WTC11 (cell line): ENCODE results near the gene NANOS1. TPM values are rescaled to one million over a fixed set of nuclear protein-coding genes. Genes with fewer than 3 reads are reported as not detected.
A peak's percentile ranks its signal among the peaks of the same experiment; 100 is the strongest.
"Not testable (repeated sequence)": the region's sequence is repeated elsewhere in the genome, so short reads cannot be mapped to it uniquely, and the experiment has no call there.

Source experiments
- ATAC-seq: fragments of 200-7000 bp; cut with Tn5 transposase; 2 replicates; pipeline ENCODE4 v1.10.0; 2021; ENCODE audit warnings: mild to moderate bottlenecking, moderate library complexity
- CTCF ChIA-PET: fragments of 300-600 bp; sonication (Branson Sonifier 250); formaldehyde crosslinking; loops from one replicate; lab custom pipeline; 2021; ENCODE audit warnings: antibody characterized with exemption; lab: Charles Lee
- POLR2A ChIA-PET: fragments of 350-600 bp; sonication (Branson Sonifier 250); formaldehyde crosslinking; loops from one replicate; lab custom pipeline; 2021; ENCODE audit warnings: antibody characterized with exemption; lab: Charles Lee
- DNase-seq: peaks from one replicate; pipeline ENCODE4 v3.0.0; 2021; ENCODE audit warnings: low spot score
- H3K27ac Mint-ChIP-seq: 2 replicates; pipeline ENCODE4 v1.8.0; 2021; ENCODE audit warnings: mixed read lengths
- H3K27me3 Mint-ChIP-seq: 2 replicates; pipeline ENCODE4 v1.8.0; 2021; ENCODE audit warnings: low read depth, mild to moderate bottlenecking, moderate library complexity, mixed read lengths
- H3K36me3 Mint-ChIP-seq: 2 replicates; pipeline ENCODE4 v1.8.0; 2021; ENCODE audit warnings: mixed read lengths
- H3K4me1 Mint-ChIP-seq: 2 replicates; pipeline ENCODE4 v1.8.0; 2022; ENCODE audit warnings: mixed read lengths
- H3K4me3 Mint-ChIP-seq: 2 replicates; pipeline ENCODE4 v1.8.0; 2021; ENCODE audit warnings: mild to moderate bottlenecking, moderate library complexity, mixed read lengths
- H3K9me3 Mint-ChIP-seq: 2 replicates; pipeline ENCODE4 v1.8.0; 2021; ENCODE audit warnings: mixed read lengths
- EMX1 ChIP-seq: fragments of 250-450 bp; sonication (Bioruptor Pico); IDR thresholded peaks from 2 replicates; pipeline ENCODE4 v1.8.0; 2021; ENCODE audit warnings: mild to moderate bottlenecking
- GABPB1 ChIP-seq: sonication (generic); formaldehyde crosslinking; IDR thresholded peaks from 2 replicates; pipeline ENCODE4 v1.8.1; 2023; ENCODE audit warnings: mild to moderate bottlenecking, missing genetic modification reagents
- NFYB ChIP-seq: sonication (generic); formaldehyde crosslinking; conservative IDR thresholded peaks from 2 replicates; pipeline ENCODE4 v1.8.0; 2022; ENCODE audit warnings: low read depth, missing genetic modification reagents
- TEAD4 ChIP-seq: sonication (generic); formaldehyde crosslinking; IDR thresholded peaks from 2 replicates; pipeline ENCODE4 v1.8.0; 2022; ENCODE audit warnings: mild to moderate bottlenecking, missing genetic modification reagents
- ZNF138 ChIP-seq: sonication (generic); formaldehyde crosslinking; conservative IDR thresholded peaks from 2 replicates; pipeline ENCODE4 v1.8.1; 2022; ENCODE audit warnings: mild to moderate bottlenecking, moderate library complexity, missing genetic modification reagents
- ZNF263 ChIP-seq: sonication (generic); formaldehyde crosslinking; IDR thresholded peaks from 2 replicates; pipeline ENCODE4 v1.8.1; 2022; ENCODE audit warnings: low read depth, mild to moderate bottlenecking, moderate library complexity, missing genetic modification reagents
- ZNF317 ChIP-seq: sonication (generic); formaldehyde crosslinking; IDR thresholded peaks from 2 replicates; pipeline ENCODE4 v1.8.1; 2023; ENCODE audit warnings: low read depth, mild to moderate bottlenecking, moderate library complexity, missing genetic modification reagents, borderline replicate concordance
- total RNA-seq: library from RNA; stranded (reverse); gene quantifications from 3 replicates; pipeline ENCODE4 v1.2.3, GENCODE V29; 2021
- TF ChIP-seq, protein P1 (sequence below): sonication (generic); formaldehyde crosslinking; IDR thresholded peaks from 2 replicates; pipeline ENCODE4 v1.8.1; 2022; ENCODE audit warnings: mild to moderate bottlenecking, missing genetic modification reagents, moderate library complexity, borderline replicate concordance
- TF ChIP-seq, protein P2 (sequence below): fragments of 200-600 bp; IDR thresholded peaks from 2 replicates; pipeline ENCODE4 v1.8.0; 2022; ENCODE audit warnings: antibody characterized with exemption
- TF ChIP-seq, protein P3 (sequence below): fragments of 250-450 bp; sonication (Bioruptor Pico); conservative IDR thresholded peaks from 2 replicates; pipeline ENCODE4 v1.9.0; 2021; ENCODE audit warnings: mild to moderate bottlenecking
- TF ChIP-seq, protein P4 (sequence below): sonication (generic); formaldehyde crosslinking; IDR thresholded peaks from 2 replicates; pipeline ENCODE4 v1.8.1; 2022; ENCODE audit warnings: missing genetic modification reagents, borderline replicate concordance
- TF ChIP-seq, protein P5 (sequence below): sonication (generic); formaldehyde crosslinking; IDR thresholded peaks from 2 replicates; pipeline ENCODE4 v1.8.0; 2022; ENCODE audit warnings: mild to moderate bottlenecking, missing genetic modification reagents
- TF ChIP-seq, protein P6 (sequence below): sonication (generic); formaldehyde crosslinking; IDR thresholded peaks from 2 replicates; pipeline ENCODE4 v1.8.1; 2023; ENCODE audit warnings: mild to moderate bottlenecking, missing genetic modification reagents
- TF ChIP-seq, protein P7 (sequence below): sonication (generic); formaldehyde crosslinking; IDR thresholded peaks from 2 replicates; pipeline ENCODE4 v1.8.1; 2022; ENCODE audit warnings: mild to moderate bottlenecking, moderate library complexity, missing genetic modification reagents

Gene NANOS1
- total RNA-seq, 1 experiment from 2014 or later: 2.9 TPM

DNA sequence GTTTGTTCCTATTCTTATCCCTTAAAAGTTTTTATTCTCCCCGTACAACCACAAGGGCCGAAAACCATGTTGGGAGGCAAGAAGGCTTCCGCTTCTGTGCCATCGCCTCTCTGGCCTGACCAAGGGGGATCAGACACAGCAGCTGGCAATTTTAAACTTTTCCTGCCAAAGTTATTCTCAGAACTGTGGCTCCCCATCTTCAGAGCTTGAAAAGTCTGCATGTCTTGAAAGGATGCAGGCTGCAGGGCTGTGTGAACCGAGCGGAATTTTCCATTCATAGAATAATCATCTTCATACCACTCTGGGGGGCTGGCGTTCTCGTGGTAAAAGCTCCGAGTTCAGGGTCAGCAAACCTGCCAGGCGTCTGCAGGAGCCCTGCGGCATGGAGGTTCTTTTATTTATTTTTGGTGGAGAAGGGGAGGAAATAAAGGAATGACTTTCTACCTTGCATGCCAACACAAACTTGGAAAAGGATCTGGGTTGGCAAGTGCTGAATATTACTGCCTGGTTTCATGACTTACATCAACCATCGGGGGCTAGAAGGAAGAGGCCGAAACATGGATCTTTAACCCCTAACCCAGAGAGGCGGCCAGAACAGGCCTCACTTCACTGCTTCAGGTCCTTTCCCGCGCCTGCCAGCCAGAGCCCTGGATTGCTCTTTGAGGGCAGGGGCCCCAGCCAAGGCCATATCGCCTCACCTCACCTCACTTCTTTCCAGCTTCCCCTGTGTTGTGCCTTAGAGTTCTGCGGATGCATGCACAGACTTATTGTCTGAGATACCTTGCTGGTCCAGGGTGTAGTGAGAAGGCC, 3.0 kb upstream of the NANOS1 start:
- Mint-ChIP-seq H3K4me1 (peaks cover 26% of the 10 kb centered on the region), H3K27ac (no peak overlapping the region), H3K9me3 (no peaks in the 10 kb centered on the region), H3K27me3 (peaks cover 6% of the 10 kb centered on the region), H3K36me3 (no peaks in the 10 kb centered on the region), H3K4me3 (no peak overlapping the region)
- ChIA-PET POLR2A (interaction anchor here (0.7 kb wide), 1 partner anchor 1305 kb away, joined by 3 read pairs; no protein-coding TSS in a partner anchor), CTCF (no interaction called here)
- ATAC-seq (no peak), DNase-seq (no peak)
- TF ChIP-seq EMX1 (CRISPR knock-in tag) (no peak), TEAD4 (CRISPR knock-in tag) (no peak), ZNF317 (CRISPR knock-in tag) (no peak)
- TF ChIP-seq, protein P1, sequence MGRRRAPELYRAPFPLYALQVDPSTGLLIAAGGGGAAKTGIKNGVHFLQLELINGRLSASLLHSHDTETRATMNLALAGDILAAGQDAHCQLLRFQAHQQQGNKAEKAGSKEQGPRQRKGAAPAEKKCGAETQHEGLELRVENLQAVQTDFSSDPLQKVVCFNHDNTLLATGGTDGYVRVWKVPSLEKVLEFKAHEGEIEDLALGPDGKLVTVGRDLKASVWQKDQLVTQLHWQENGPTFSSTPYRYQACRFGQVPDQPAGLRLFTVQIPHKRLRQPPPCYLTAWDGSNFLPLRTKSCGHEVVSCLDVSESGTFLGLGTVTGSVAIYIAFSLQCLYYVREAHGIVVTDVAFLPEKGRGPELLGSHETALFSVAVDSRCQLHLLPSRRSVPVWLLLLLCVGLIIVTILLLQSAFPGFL: no peak
- TF ChIP-seq, protein P2, sequence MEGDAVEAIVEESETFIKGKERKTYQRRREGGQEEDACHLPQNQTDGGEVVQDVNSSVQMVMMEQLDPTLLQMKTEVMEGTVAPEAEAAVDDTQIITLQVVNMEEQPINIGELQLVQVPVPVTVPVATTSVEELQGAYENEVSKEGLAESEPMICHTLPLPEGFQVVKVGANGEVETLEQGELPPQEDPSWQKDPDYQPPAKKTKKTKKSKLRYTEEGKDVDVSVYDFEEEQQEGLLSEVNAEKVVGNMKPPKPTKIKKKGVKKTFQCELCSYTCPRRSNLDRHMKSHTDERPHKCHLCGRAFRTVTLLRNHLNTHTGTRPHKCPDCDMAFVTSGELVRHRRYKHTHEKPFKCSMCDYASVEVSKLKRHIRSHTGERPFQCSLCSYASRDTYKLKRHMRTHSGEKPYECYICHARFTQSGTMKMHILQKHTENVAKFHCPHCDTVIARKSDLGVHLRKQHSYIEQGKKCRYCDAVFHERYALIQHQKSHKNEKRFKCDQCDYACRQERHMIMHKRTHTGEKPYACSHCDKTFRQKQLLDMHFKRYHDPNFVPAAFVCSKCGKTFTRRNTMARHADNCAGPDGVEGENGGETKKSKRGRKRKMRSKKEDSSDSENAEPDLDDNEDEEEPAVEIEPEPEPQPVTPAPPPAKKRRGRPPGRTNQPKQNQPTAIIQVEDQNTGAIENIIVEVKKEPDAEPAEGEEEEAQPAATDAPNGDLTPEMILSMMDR: no peak
- TF ChIP-seq, protein P3, sequence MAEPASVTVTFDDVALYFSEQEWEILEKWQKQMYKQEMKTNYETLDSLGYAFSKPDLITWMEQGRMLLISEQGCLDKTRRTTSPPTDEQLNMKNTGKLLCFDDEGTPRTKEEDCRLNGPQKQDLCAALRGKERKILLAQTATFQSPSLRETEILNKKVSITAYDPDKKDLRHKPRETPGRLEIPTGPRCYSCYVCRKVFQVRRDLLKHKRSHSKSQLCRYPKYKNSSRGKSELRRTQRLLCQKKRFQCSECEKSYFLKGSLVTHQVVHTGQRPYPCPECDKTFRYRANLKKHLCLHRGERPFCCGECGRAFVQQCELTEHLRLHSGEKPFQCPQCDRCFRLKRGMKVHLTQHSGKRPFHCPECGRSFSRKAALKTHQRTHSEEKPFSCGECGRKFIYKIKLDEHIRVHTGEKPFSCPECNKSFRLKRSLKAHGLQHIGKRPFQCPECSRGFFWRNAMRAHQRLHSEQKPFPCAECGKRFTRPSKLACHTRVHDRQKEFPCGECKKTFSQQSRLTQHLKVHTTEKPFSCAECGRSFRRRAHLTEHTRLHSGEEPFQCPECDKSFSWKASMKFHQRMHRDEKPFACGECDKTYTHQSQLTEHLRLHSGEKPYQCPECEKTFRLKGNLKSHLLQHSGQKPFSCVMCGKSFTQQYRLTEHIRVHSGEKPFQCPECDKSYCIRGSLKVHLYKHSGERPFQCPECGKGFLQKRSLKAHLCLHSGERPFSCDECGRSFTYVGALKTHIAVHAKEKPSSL (CRISPR knock-in tag): no peak

DNA sequence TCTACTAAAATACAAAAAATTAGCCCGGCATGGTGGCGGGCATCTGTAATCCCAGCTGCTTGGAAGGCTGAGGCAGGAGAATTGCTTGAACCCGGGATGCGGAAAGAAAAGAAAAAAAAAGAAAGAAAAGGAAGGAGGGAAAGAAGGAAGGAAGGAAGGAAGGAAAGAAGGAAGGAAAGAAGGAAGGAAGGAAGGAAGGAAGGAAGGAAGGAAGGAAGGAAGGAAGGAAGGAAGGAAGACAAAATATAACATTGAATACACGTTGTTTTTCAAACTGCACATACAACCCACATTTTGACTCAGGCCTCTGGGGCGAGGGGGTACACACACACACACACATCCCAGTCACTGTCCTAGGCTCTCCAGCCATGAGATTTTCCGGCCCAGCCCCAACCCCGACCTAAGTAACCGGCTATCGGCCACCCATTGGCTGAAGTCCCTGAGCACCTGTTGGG, 1.0 kb upstream of the NANOS1 start:
- H3K27ac Mint-ChIP-seq, H3K36me3 Mint-ChIP-seq, H3K9me3 Mint-ChIP-seq, ATAC-seq, H3K27me3 Mint-ChIP-seq, DNase-seq: not testable (repeated sequence)
- H3K4me1 Mint-ChIP-seq: peaks cover 24% of the 10 kb centered on the region
- H3K4me3 Mint-ChIP-seq: peak overlapping the region; percentile 65
- CTCF ChIA-PET: interaction anchor here (1.0 to 1.3 kb wide), 4 partner anchors 61 to 434 kb away, joined by 3 to 4 read pairs (median 3); no protein-coding TSS in a partner anchor
- TF ChIP-seq, protein P4, sequence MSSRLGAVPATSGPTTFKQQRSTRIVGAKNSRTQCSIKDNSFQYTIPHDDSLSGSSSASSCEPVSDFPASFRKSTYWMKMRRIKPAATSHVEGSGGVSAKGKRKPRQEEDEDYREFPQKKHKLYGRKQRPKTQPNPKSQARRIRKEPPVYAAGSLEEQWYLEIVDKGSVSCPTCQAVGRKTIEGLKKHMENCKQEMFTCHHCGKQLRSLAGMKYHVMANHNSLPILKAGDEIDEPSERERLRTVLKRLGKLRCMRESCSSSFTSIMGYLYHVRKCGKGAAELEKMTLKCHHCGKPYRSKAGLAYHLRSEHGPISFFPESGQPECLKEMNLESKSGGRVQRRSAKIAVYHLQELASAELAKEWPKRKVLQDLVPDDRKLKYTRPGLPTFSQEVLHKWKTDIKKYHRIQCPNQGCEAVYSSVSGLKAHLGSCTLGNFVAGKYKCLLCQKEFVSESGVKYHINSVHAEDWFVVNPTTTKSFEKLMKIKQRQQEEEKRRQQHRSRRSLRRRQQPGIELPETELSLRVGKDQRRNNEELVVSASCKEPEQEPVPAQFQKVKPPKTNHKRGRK (CRISPR knock-in tag): 0 out of 2 replicates have a peak, but pooled peaks have one; percentile 35
- TF ChIP-seq, protein P5, sequence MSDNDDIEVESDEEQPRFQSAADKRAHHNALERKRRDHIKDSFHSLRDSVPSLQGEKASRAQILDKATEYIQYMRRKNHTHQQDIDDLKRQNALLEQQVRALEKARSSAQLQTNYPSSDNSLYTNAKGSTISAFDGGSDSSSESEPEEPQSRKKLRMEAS (CRISPR knock-in tag): 0 out of 2 replicates have a peak, but pooled peaks have one; percentile 43
- POLR2A ChIA-PET: interaction anchor here (2.0 kb wide), 1 partner anchor 51 kb away, joined by 6 read pairs; no protein-coding TSS in a partner anchor

DNA sequence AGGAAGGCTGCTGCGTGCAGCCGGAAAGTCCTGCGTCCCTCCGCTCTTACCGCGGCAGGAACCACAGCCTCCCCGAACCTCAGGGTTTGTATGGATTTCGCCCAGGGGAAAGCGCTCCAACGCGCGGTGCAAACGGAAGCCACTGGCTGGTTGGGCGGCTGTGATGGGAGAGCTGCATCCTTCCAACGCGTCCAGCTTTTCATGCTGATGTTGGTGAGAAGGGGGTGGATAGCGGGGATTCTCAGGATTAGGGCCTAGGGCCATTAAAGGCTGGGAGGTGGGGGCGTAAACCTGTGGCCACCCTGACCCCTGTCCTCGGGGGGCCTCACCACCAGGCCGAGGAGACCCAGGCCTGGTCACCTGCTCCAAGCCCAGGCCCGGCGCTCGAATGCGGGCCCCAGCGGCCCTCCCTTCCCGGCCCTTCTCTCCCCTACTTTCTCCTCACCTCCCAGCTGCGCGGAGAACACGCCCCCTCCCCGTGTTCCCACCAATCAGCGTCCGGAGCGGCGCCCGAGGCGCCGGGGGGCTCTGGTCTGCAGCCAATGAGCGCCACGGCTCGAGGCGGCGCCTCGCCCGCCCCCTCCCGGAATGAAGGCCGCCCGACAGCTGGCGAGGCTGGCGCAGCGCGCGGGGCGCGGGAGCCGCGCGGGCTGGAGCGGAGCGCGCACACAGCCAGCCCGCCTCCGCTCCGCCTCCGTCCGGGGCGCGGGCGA, 458 bp upstream of the NANOS1 start:
- no peak overlapping the region for H3K27ac Mint-ChIP-seq
- peak overlapping the region; percentile 65 for H3K4me3 Mint-ChIP-seq
- DNase-seq (peak; percentile 96), ATAC-seq (peak; percentile 80)
- peaks cover 4% of the 10 kb centered on the region for H3K36me3 Mint-ChIP-seq
- ChIA-PET POLR2A (interaction anchor here (0.6 to 2.0 kb wide), 4 partner anchors 51 to 789 kb away, joined by 3 to 6 read pairs (median 4); partner anchors contain the start of genes CACUL1 and DENND10), CTCF (interaction anchor here (1.0 to 1.3 kb wide), 5 partner anchors 23 to 434 kb away, joined by 3 to 4 read pairs (median 3); no protein-coding TSS in a partner anchor)
- peaks cover 6% of the 10 kb centered on the region for H3K27me3 Mint-ChIP-seq
- no peaks in the 10 kb centered on the region for H3K9me3 Mint-ChIP-seq
- H3K4me1 Mint-ChIP-seq: peaks cover 24% of the 10 kb centered on the region
- no peak for TF ChIP-seq GABPB1 (CRISPR knock-in tag)
- TF ChIP-seq ZNF138: 0 out of 2 replicates have a peak, but pooled peaks have one; percentile 34
- peak; percentile 89 for TF ChIP-seq NFYB (CRISPR knock-in tag)
- TF ChIP-seq, protein P6, sequence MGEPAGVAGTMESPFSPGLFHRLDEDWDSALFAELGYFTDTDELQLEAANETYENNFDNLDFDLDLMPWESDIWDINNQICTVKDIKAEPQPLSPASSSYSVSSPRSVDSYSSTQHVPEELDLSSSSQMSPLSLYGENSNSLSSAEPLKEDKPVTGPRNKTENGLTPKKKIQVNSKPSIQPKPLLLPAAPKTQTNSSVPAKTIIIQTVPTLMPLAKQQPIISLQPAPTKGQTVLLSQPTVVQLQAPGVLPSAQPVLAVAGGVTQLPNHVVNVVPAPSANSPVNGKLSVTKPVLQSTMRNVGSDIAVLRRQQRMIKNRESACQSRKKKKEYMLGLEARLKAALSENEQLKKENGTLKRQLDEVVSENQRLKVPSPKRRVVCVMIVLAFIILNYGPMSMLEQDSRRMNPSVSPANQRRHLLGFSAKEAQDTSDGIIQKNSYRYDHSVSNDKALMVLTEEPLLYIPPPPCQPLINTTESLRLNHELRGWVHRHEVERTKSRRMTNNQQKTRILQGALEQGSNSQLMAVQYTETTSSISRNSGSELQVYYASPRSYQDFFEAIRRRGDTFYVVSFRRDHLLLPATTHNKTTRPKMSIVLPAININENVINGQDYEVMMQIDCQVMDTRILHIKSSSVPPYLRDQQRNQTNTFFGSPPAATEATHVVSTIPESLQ (CRISPR knock-in tag): no peak
- TF ChIP-seq, protein P7, sequence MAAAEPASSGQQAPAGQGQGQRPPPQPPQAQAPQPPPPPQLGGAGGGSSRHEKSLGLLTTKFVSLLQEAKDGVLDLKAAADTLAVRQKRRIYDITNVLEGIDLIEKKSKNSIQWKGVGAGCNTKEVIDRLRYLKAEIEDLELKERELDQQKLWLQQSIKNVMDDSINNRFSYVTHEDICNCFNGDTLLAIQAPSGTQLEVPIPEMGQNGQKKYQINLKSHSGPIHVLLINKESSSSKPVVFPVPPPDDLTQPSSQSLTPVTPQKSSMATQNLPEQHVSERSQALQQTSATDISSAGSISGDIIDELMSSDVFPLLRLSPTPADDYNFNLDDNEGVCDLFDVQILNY (CRISPR knock-in tag): 0 out of 2 replicates have a peak, but pooled peaks have one; percentile 64
- TF ChIP-seq ZNF263 (CRISPR knock-in tag): peak; percentile 68; the same call in 1 of the 2 replicates
- TF ChIP-seq, protein P2: no peak
